AG08395 (cell line): Measurements from ENCODE around the gene BEND7.
A peak's percentile ranks its signal among the peaks of the same experiment; 100 is the strongest.

ENCODE experiments used
- DNase-seq: peaks from one replicate; pipeline ENCODE4 v3.0.0; 2012; ENCODE audit warnings: mixed read lengths, low spot score

BEND7 gene

GRCh38 chr10:13521026-13521425 lies 7.8 kb downstream of the BEND7 start:
- no peak for DNase-seq

GRCh38 chr10:13520194-13520593 lies 8.6 kb downstream of the BEND7 start:
- DNase-seq, result no peak

GRCh38 chr10:13518076-13518692 lies 10.6 kb downstream of the BEND7 start:
- DNase-seq, result no peak

GRCh38 chr10:13517675-13518074 lies 11.1 kb downstream of the BEND7 start:
- no peak for DNase-seq

- DNase-seq, result no peak
Observed at GRCh38 chr10:13516176-13516575, 12.6 kb downstream of the BEND7 start.

GRCh38 chr10:13515467-13515866 lies 13.3 kb downstream of the BEND7 start:
- no peak for DNase-seq

- no peak for DNase-seq
Observed at GRCh38 chr10:13514296-13514695, 14.5 kb downstream of the BEND7 start.

GRCh38 chr10:13512564-13512963 lies 16.2 kb downstream of the BEND7 start:
- DNase-seq, result no peak

- DNase-seq, result peak; percentile 8
Observed at GRCh38 chr10:13511409-13511808, 17.4 kb downstream of the BEND7 start.

- DNase-seq, result no peak
Observed at GRCh38 chr10:13505052-13505680, 23.6 kb downstream of the BEND7 start.

- DNase-seq, result peak; percentile 66
Observed at GRCh38 chr10:13503745-13504463, 24.9 kb downstream of the BEND7 start.

- no peak for DNase-seq
Observed at GRCh38 chr10:13502380-13502779, 26.4 kb downstream of the BEND7 start.

GRCh38 chr10:13500201-13500600 lies 28.6 kb downstream of the BEND7 start:
- DNase-seq, result no peak

GRCh38 chr10:13499150-13499549 lies 29.7 kb downstream of the BEND7 start:
- no peak for DNase-seq

- DNase-seq, result no peak
Observed at GRCh38 chr10:13496931-13497330, 31.9 kb downstream of the BEND7 start.

- DNase-seq, result no peak
Observed at GRCh38 chr10:13496164-13496563, 32.6 kb downstream of the BEND7 start.

GRCh38 chr10:13492493-13493180 lies 36.2 kb downstream of the BEND7 start:
- DNase-seq, result no peak

GRCh38 chr10:13491747-13492360 lies 37.0 kb downstream of the BEND7 start:
- DNase-seq, result no peak

- no peak for DNase-seq
Observed at GRCh38 chr10:13490503-13490902, 38.3 kb downstream of the BEND7 start.

GRCh38 chr10:13489035-13489599 lies 39.7 kb downstream of the BEND7 start:
- no peak for DNase-seq

- DNase-seq, result peak; percentile 33
Observed at GRCh38 chr10:13485623-13486022, 43.2 kb downstream of the BEND7 start.

- DNase-seq, result no peak
Observed at GRCh38 chr10:13483951-13484350, 44.9 kb downstream of the BEND7 start.
